Kidney (tissue), 14 donors: ENCODE measurements around the gene NUDT16L1. TPM values are rescaled to one million over a fixed set of nuclear protein-coding genes. Genes with fewer than 3 reads are reported as not detected.

Experiments
- DNase-seq, 5 donors: peaks; one replicate each; pipeline ENCODE4 v3.0.0-alpha.2; 2013 to 2020
- FAIRE-seq: peaks from 2 replicates; lab custom pipeline; 2012; peaks lifted over from hg19 to GRCh38; lab: Jason Lieb, UNC
- H3K27ac ChIP-seq, 2 donors: one replicate each; pipeline ENCODE4 v1.7.0; 2013; ENCODE audit warnings: low read depth in 2 of 2, low read length in 2 of 2, inconsistent platforms in 1 of 2
- H3K27me3 ChIP-seq: one replicate; pipeline ENCODE4 v1.7.1; 2013; ENCODE audit warnings: low read length, inconsistent platforms; ENCODE audit not compliant: control insufficient read depth, insufficient read depth
- H3K36me3 ChIP-seq, 3 donors: one replicate each; pipeline versions ENCODE4 v1.7.0 to v1.7.1; 2013; ENCODE audit warnings: low read length in 3 of 3, control low read depth in 1 of 3, inconsistent platforms in 1 of 3; ENCODE audit not compliant: insufficient read depth in 3 of 3, control insufficient read depth in 2 of 3
- H3K4me1 ChIP-seq, 3 donors: one replicate each; pipeline versions ENCODE4 v1.7.0 to v1.7.1; 2013; ENCODE audit warnings: low read length in 3 of 3, inconsistent platforms in 1 of 3, low read depth in 1 of 3; ENCODE audit not compliant: control insufficient read depth in 2 of 3, insufficient read depth in 2 of 3
- H3K4me3 ChIP-seq, 3 donors: one replicate each; pipeline versions ENCODE4 v1.7.0 to v1.8.1; 2013; ENCODE audit warnings: low read length in 3 of 3, control low read depth in 1 of 3, inconsistent platforms in 1 of 3
- H3K9ac ChIP-seq, 3 donors: one replicate each; pipeline versions ENCODE4 v1.7.0 to v1.7.1; 2013; ENCODE audit warnings: low read length in 3 of 3, control low read depth in 1 of 3, inconsistent platforms in 1 of 3
- H3K9me3 ChIP-seq, 3 donors: one replicate each; pipeline versions ENCODE4 v1.7.0 to v1.7.1; 2013; ENCODE audit warnings: low read length in 3 of 3, control low read depth in 1 of 3, inconsistent platforms in 1 of 3; ENCODE audit not compliant: control insufficient read depth in 2 of 3, insufficient read depth in 1 of 3
- intact Hi-C: fragments of 100-400 bp; cut with DNase I; formaldehyde crosslinking; loops from one replicate; pipeline ENCODE4 v1.11.1; 2022
- polyA plus RNA-seq: library from polyadenylated mRNA; stranded (reverse); fragments of 350-450 nt; fragmentation: Illumina TruSeq; extraction: RNeasy Lipid Tissue Mini Kit (QIAGEN cat#74804); gene quantifications from one replicate; pipeline ENCODE4 v1.2.3, GENCODE V29; 2014; ENCODE audit warnings: low read depth, low replicate concordance; ENCODE audit not compliant: insufficient read depth
- total RNA-seq: library from RNA; stranded (reverse); fragmentation: NEBNext Ultra II Directional; extraction: Animal tissue kit (Norgen Biotek cat#: 25700); gene quantifications from one replicate; pipeline ENCODE4 v1.2.1, GENCODE V29; 2021
- TF ChIP-seq, protein P1 (sequence below): IDR thresholded peaks from 3 replicates; pipeline ENCODE4 v1.5.1; 2012; ENCODE audit warnings: mild to moderate bottlenecking, moderate library complexity, borderline replicate concordance; ENCODE audit not compliant: insufficient read depth; ENCODE audit errors: extremely low read depth
- donor health status: control.
- donor health status: control.
- donor health status: control.
- donor health status: control.
- donor health status: control.
- donor health status: DM: yes; HTN: yes; CAD: no.
- donor health status: Normal renal cell carcinoma (clear cell type).

Gene NUDT16L1
- total and polyA plus RNA-seq, 2 donors from 2014 or later = 30.6 to 69.4 TPM

DNA sequence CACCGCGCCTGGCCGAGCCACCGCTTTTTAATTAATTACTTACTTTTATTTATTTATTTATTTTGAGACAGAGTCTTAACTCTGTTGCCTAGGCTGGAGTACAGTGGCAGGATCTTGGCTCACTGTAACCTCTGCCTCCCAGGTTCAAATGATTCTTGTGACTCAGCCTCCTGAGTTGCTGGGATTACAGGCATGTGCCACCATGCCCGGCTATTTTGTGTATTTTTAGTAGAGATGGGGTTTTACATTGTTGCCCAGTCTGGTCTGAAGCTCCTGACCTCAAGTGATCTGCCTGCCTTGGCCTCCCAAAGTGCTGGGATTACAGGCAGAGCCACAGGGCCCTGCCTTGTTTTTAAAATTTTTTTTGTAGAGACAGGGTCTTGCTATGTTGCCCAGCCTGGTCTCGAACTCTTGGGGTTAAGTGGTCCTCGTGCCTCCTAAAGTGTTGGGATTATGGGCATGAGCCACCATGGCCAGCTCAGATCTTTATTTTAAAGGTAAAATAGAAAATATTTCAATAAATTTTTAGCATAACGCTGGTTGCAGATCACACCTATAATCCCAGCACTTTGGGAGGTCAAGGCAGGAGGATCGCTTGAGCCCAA, 18.3 kb upstream of the NUDT16L1 start:
- DNase-seq (no peak), FAIRE-seq (no peak)
- TF ChIP-seq, protein P1, sequence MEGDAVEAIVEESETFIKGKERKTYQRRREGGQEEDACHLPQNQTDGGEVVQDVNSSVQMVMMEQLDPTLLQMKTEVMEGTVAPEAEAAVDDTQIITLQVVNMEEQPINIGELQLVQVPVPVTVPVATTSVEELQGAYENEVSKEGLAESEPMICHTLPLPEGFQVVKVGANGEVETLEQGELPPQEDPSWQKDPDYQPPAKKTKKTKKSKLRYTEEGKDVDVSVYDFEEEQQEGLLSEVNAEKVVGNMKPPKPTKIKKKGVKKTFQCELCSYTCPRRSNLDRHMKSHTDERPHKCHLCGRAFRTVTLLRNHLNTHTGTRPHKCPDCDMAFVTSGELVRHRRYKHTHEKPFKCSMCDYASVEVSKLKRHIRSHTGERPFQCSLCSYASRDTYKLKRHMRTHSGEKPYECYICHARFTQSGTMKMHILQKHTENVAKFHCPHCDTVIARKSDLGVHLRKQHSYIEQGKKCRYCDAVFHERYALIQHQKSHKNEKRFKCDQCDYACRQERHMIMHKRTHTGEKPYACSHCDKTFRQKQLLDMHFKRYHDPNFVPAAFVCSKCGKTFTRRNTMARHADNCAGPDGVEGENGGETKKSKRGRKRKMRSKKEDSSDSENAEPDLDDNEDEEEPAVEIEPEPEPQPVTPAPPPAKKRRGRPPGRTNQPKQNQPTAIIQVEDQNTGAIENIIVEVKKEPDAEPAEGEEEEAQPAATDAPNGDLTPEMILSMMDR = no peak
- intact Hi-C loops = no loop called here
- no peak overlapping the region for H3K4me3 ChIP-seq
- peaks cover 0 to 9% (median 6%) of the 10 kb centered on the region in 3 donors for H3K36me3 ChIP-seq
- no peaks in the 10 kb centered on the region for H3K27me3 ChIP-seq
- peaks cover 0 to 16% (median 12%) of the 10 kb centered on the region in 3 donors for H3K4me1 ChIP-seq
- H3K9me3 ChIP-seq = no peaks in the 10 kb centered on the region
- no peak overlapping the region for H3K9ac ChIP-seq
- H3K27ac ChIP-seq = no peak overlapping the region

DNA sequence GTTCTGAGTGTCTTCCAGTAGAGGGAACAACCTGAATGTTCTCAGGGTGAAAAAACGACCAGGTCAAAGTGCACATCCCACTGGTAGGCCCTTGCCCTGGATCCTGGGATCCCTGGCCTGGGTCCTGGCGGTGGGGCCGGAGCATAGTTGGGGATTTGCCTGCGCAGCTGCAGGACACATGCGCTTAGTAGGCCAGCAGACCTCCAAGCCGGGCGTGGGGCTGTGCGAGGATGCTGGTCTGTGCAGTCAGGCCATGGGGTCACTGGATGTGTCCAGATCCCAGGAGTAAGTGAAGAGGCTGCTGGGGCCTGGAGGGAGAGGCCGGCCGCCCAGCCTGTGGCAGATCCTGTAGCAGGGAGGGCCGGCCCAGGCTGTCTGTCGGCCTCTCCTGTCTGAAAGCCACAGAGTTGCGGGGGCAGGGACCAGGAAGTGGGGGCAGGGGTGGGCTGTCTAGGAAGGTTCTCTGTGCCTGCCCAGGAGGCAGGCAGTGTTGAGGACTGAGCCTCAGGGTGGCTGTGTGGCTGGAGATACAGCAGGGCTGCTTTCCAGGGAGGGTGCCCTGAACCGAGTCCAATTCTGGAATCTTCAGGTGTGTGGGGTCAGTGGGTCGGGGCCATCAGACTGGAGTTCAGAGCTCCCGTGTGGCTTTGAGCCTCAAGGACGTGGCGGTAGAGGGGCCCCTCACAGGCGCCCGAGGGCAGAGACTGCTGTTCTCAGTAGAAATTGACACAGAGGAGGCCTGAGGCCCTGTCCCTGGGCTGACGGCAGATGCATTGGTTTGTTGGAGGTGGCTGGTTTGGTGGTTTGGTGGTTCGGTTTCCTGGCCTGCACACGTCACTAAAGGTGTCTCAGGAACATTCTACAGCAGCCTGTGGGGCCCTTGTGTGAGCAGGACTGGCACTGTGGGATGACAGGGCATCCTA, 17.2 kb upstream of the NUDT16L1 start:
- Histone ChIP-seq H3K9me3 (no peaks in the 10 kb centered on the region), H3K36me3 (peaks cover 0 to 6% (median 6%) of the 10 kb centered on the region in 3 donors), H3K27ac (peak overlapping the region; percentile 47 to 57), H3K4me1 (peaks cover 0 to 16% (median 12%) of the 10 kb centered on the region in 3 donors), H3K4me3 (no peak overlapping the region), H3K27me3 (no peaks in the 10 kb centered on the region), H3K9ac (no peak overlapping the region)
- intact Hi-C loops = no loop called here
- no peak for FAIRE-seq
- DNase-seq = no peak
- TF ChIP-seq, protein P1 = no peak

DNA sequence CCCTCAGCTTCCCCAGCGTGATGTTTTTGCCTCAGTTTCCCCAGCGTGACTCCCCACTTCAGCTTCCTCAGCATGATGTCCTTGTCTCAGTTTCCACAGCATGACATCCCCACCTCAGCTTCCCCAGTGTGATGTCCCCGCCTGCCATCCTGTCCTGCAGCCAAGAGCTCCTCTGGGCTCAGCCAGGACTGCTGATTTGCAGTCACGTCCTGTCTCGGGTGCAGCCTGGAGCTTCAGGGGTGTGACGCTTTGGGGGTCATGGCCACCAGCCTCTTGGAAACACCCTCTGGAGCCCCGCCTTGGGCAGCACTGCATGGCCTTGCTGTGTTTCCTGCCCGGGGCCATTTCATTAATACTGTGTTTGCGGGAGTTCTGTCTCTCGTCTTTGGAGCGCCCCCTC, 16.5 kb upstream of the NUDT16L1 start:
- intact Hi-C loops = no loop called here
- no peak overlapping the region for H3K9ac ChIP-seq
- no peak for FAIRE-seq
- H3K4me1 ChIP-seq = peaks cover 0 to 16% (median 12%) of the 10 kb centered on the region in 3 donors
- no peaks in the 10 kb centered on the region for H3K9me3 ChIP-seq
- no peaks in the 10 kb centered on the region for H3K27me3 ChIP-seq
- TF ChIP-seq, protein P1 = no peak
- peaks cover 0 to 6% (median 6%) of the 10 kb centered on the region in 3 donors for H3K36me3 ChIP-seq
- H3K4me3 ChIP-seq = no peak overlapping the region
- no peak overlapping the region for H3K27ac ChIP-seq
- no peak for DNase-seq
